ENCODE data around the gene TTC7B. TPM values are rescaled to one million over a fixed set of nuclear protein-coding genes. Genes with fewer than 3 reads are reported as not detected.

The TTC7B gene
- total and polyA plus RNA-seq, 2 of the 8 experiments (the other 6 are each of a cell fraction or from before 2014, with no cell fraction given): 23.7 to 34.0 TPM

GRCh38 chr14:90678846-90679362 is 137.3 kb downstream of the TTC7B start:
- Histone ChIP-seq H3K4me3 (ENCODE audit: extremely low read depth in 1 of 4, insufficient read depth in 2 of 4, low read depth in 3 of 4, low read length in 4 of 4) (no peak overlapping the region), H4K91ac (replicated peaks; ENCODE audit: insufficient read length, low read length) (no peak overlapping the region), H3K27me3 (replicated peaks in 1 of 4; ENCODE audit: control insufficient read depth in 3 of 4, extremely low read depth in 1 of 4, insufficient read depth in 3 of 4, low read length in 3 of 4) (no peaks in the 10 kb centered on the region), H4K20me1 (replicated peaks in 1 of 2; ENCODE audit: control insufficient read depth in 1 of 2, insufficient read depth in 2 of 2, low read length in 2 of 2) (no peaks in the 10 kb centered on the region), H3K23ac (ENCODE audit: insufficient read length) (no peak overlapping the region), H3K4me1 (replicated peaks in 1 of 4; ENCODE audit: control insufficient read depth in 3 of 4, insufficient read depth in 4 of 4, low read length in 3 of 4) (peaks cover 0 to 4% (median 2%) of the 10 kb centered on the region in 4 experiments; a peak in 2 of 7 replicates), H3K9me3 (ENCODE audit: insufficient read depth in 2 of 2, low read depth in 1 of 2, low read length in 1 of 2) (no peaks in the 10 kb centered on the region), H2AK5ac (ENCODE audit: low read depth, low read length) (no peak overlapping the region), H3K79me1 (ENCODE audit: low read depth, low read length) (peaks cover 2% of the 10 kb centered on the region; the same call in 1 of the 2 replicates), H2BK15ac (ENCODE audit: low read length) (no peak overlapping the region), H2BK120ac (replicated peaks; ENCODE audit: low read depth, low read length) (no peak overlapping the region), H3K4ac (replicated peaks; ENCODE audit: insufficient read length, low read depth, low read length) (no peak overlapping the region), H3K79me2 (ENCODE audit: control insufficient read depth in 1 of 2, insufficient read depth in 2 of 2, low read length in 2 of 2) (no peaks in the 10 kb centered on the region), H3K9ac (replicated peaks in 1 of 4; ENCODE audit: extremely low read depth in 1 of 4, low read depth in 3 of 4, low read length in 3 of 4) (no peak overlapping the region), H3K36me3 (ENCODE audit: control insufficient read depth in 2 of 4, insufficient read depth in 4 of 4, low read length in 3 of 4) (no peaks in the 10 kb centered on the region), H3K27ac (ENCODE audit: low read depth, low read length) (no peak overlapping the region), H3K14ac (ENCODE audit: insufficient read length) (no peak overlapping the region), H4K5ac (ENCODE audit: insufficient read length, low read depth, low read length) (no peak overlapping the region), H2BK12ac (ENCODE audit: low read depth, low read length) (no peak overlapping the region), H3K56ac (replicated peaks; ENCODE audit: insufficient read length, low read depth, low read length) (no peak overlapping the region), H2AFZ (ENCODE audit: low read length) (no peak overlapping the region), H2BK5ac (ENCODE audit: low read depth, low read length) (no peak overlapping the region), H3K23me2 (ENCODE audit: low read depth, low read length) (no peaks in the 10 kb centered on the region), H3K4me2 (ENCODE audit: insufficient read depth in 1 of 2, low read depth in 2 of 2, low read length in 2 of 2) (no peak overlapping the region), H2BK20ac (ENCODE audit: low read length) (no peak overlapping the region), H3K18ac (ENCODE audit: extremely low read depth, low read length) (no peak overlapping the region), H4K8ac (ENCODE audit: extremely low read depth, insufficient read depth, low read length) (no peak overlapping the region)
- FAIRE-seq: no peak
- 97% methylated on average over 6 of the region's 6 CpGs; no CpG with 5 or more reads in 1 of the 2 experiments for WGBS, 2 experiments (ENCODE audit: extremely low coverage in 1 of 2, insufficient coverage in 1 of 2, insufficient read length in 1 of 2, insufficient replicate concordance in 2 of 2, low coverage in 1 of 2, low lambda C conversion rate in 2 of 2, missing lambda C conversion rate in 1 of 2)
- POLR2A ChIA-PET (ENCODE audit: partially characterized antibody): no interaction called here
- no peak for DNase-seq (ENCODE audit: low read depth in 1 of 2, low spot score in 2 of 2)
- TF ChIP-seq KDM4A (IDR thresholded peaks at IDR 0.05; ENCODE audit: low read depth, low read length, severe bottlenecking): no peak
- TF ChIP-seq TAF1 (IDR thresholded peaks at IDR 0.05; ENCODE audit: low read depth, low read length): no peak
- TF ChIP-seq TCF12 (IDR thresholded peaks at IDR 0.05; ENCODE audit: low read depth, low read length): no peak
- no peak for TF ChIP-seq PHF8 (conservative IDR thresholded peaks at IDR 0.05; ENCODE audit: low read depth, low read length)
- no peak for TF ChIP-seq SIRT6 (IDR thresholded peaks at IDR 0.05; ENCODE audit: low read length)
- TF ChIP-seq HDAC2 (IDR thresholded peaks at IDR 0.05; ENCODE audit: borderline replicate concordance in 1 of 2, low read depth in 2 of 2, low read length in 2 of 2): no peak
- TF ChIP-seq ZNF274 (IDR thresholded peaks at IDR 0.05; ENCODE audit: borderline replicate concordance, extremely low read depth, low read length): no peak
- TF ChIP-seq POU5F1 (IDR thresholded peaks at IDR 0.05; ENCODE audit: low read depth, low read length): no peak
- no peak for TF ChIP-seq MAFK (IDR thresholded peaks at IDR 0.05; ENCODE audit: low read depth, low read length)
- TF ChIP-seq POLR2AphosphoS5 (IDR thresholded peaks at IDR 0.05; ENCODE audit: low read depth, low read length): no peak
- TF ChIP-seq CTBP2 (IDR thresholded peaks at IDR 0.05; ENCODE audit: borderline replicate concordance, insufficient read depth, insufficient read length, low read length): no peak
- no peak for TF ChIP-seq EP300 (IDR thresholded peaks at IDR 0.05; ENCODE audit: borderline replicate concordance in 1 of 2, low read depth in 2 of 2, low read length in 2 of 2)
- no peak for TF ChIP-seq NRF1 (IDR thresholded peaks at IDR 0.05; ENCODE audit: low read depth, low read length)
- TF ChIP-seq CREB1 (IDR thresholded peaks at IDR 0.05): no peak
- CTCF ChIA-PET (ENCODE audit: partially characterized antibody): interaction anchor here (1.0 kb wide), 1 partner anchor 18 kb away, joined by 3 read pairs; no protein-coding TSS in a partner anchor
